SU-DHL-6 (cell line): ENCODE results near the gene NAPG.

Experiments used
- H2AFZ ChIP-seq: fragments of 200-600 bp; sonication (generic); 2 replicates; pipeline ENCODE4 v1.6.1; 2014; ENCODE audit warnings: low read depth, mild to moderate bottlenecking, moderate library complexity, mixed read lengths, antibody characterized with exemption, low read length; ENCODE audit not compliant: severe bottlenecking
- H3F3A ChIP-seq: fragments of 200-600 bp; shearing (Covaris generic); 2 replicates; pipeline ENCODE4 v1.6.0; 2016; ENCODE audit warnings: antibody characterized with exemption, mild to moderate bottlenecking; ENCODE audit not compliant: insufficient read depth
- H3K27ac ChIP-seq: fragments of 200-600 bp; sonication (generic); 2 replicates; pipeline ENCODE4 v1.5.1; 2016; ENCODE audit warnings: low read depth, mild to moderate bottlenecking, low read length, moderate library complexity, mixed read lengths
- H3K27me3 ChIP-seq: fragments of 200-600 bp; sonication (generic), shearing (Covaris generic); 2 replicates; pipeline ENCODE4 v1.6.0; 2014; ENCODE audit warnings: mild to moderate bottlenecking, low read length
- H3K36me3 ChIP-seq: fragments of 200-600 bp; sonication (generic); 2 replicates; pipeline ENCODE4 v1.6.1; 2014; ENCODE audit warnings: mild to moderate bottlenecking, low read length, mixed read lengths
- H3K4me2 ChIP-seq: fragments of 300-600, 200-600 bp; shearing (Covaris generic), sonication (generic); 2 replicates; pipeline ENCODE4 v1.6.0; 2014; ENCODE audit warnings: low read length, low read depth, mild to moderate bottlenecking; ENCODE audit not compliant: poor library complexity, severe bottlenecking
- H3K4me3 ChIP-seq: fragments of 200-600 bp; sonication (generic); 2 replicates; pipeline ENCODE4 v1.5.1; 2014; ENCODE audit warnings: antibody characterized with exemption, low read length, mild to moderate bottlenecking, mixed read lengths; ENCODE audit not compliant: insufficient read depth, poor library complexity, severe bottlenecking
- H3K79me2 ChIP-seq: fragments of 200-600 bp; sonication (generic); 2 replicates; pipeline ENCODE4 v1.6.1; 2014; ENCODE audit warnings: mild to moderate bottlenecking, low read length, moderate library complexity; ENCODE audit not compliant: insufficient read depth
- H3K9ac ChIP-seq: fragments of 200-600 bp; sonication (generic); 2 replicates; pipeline ENCODE4 v1.7.0; 2014; ENCODE audit warnings: mild to moderate bottlenecking, low read length
- H3K9me2 ChIP-seq: fragments of 200-600 bp; sonication (generic); replicated peaks from 2 replicates; pipeline ENCODE4 v1.6.1; 2014; ENCODE audit warnings: low read length; ENCODE audit not compliant: insufficient read depth
- H3K9me3 ChIP-seq: fragments of 200-600 bp; sonication (generic); 2 replicates; pipeline ENCODE4 v1.6.1; 2014; ENCODE audit warnings: low read length, mixed read lengths; ENCODE audit not compliant: insufficient read depth
- H4K20me1 ChIP-seq: fragments of 200-600 bp; sonication (generic); 2 replicates; pipeline ENCODE4 v1.6.1; 2014; ENCODE audit warnings: low read depth, mild to moderate bottlenecking, antibody characterized with exemption, low read length, moderate library complexity, mixed read lengths
- EZH2phosphoT487 ChIP-seq: fragments of 200-600 bp; sonication (generic), shearing (Covaris generic); conservative IDR thresholded peaks from 2 replicates; pipeline ENCODE4 v1.6.1; 2018; ENCODE audit warnings: mild to moderate bottlenecking, antibody characterized with exemption, low read length, moderate library complexity, mixed read lengths
- TF ChIP-seq, protein P1 (sequence below): fragments of 200-600 bp; sonication (generic); IDR thresholded peaks from one replicate; pipeline ENCODE4 v1.5.1; 2017; ENCODE audit warnings: antibody characterized with exemption, mild to moderate bottlenecking, low read length, moderate library complexity; ENCODE audit not compliant: insufficient read depth, poor library complexity, severe bottlenecking

Gene NAPG

DNA sequence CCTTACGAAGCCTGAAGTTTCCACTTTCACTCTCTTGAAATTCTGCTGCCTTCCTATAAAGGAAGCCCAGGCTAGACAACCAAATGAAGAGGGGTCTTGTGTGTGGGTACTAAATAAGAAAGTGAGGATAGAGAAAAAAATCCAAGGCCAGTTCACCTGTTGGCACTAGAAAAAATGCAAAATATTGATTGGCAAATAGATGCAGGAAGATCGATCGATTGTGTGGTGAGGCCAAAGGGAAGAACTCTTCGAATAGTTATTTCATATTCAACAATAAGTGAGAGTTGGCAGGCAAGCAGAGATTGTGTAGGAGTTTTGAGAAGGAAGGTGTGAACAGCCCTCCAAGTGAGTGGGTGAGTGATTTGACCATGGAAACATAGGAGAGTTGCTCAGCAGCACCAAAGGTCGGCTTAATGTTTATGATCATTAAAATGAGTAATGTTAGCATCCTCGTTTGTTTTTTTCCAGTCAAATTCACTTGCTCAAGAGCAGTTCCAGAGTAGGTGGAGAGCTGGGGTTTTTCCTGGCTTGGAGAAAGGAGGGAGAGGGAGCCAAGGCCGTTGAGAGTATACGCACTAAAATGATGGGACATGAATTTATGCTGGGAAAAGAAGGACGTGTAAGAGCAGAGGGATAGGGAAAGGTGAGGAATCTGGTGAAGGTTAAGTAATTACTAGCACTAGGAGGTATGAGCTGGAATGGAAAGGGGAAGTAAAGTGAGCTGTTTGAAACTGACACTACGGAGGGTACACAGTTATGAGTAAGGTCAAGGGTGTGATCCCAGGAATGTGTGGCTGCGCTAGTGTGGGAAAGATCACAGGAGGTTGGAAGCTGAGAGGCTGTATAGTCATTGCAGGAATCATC is 1.1 kb upstream of the NAPG start:
- Histone ChIP-seq H3K9me3 (no peaks in the 10 kb centered on the region), H3K27ac (no peak overlapping the region), H4K20me1 (no peaks in the 10 kb centered on the region), H3K79me2 (peaks cover 36% of the 10 kb centered on the region), H3K27me3 (no peaks in the 10 kb centered on the region), H3K4me3 (no peak overlapping the region), H2AFZ (peak overlapping the region; percentile 95), H3K9ac (no peak overlapping the region), H3K4me2 (peak overlapping the region; percentile 66), H3K36me3 (no peaks in the 10 kb centered on the region; the same call in 1 of the 2 replicates), H3F3A (no peaks in the 10 kb centered on the region), H3K9me2 (no peaks in the 10 kb centered on the region)
- TF ChIP-seq, protein P1, sequence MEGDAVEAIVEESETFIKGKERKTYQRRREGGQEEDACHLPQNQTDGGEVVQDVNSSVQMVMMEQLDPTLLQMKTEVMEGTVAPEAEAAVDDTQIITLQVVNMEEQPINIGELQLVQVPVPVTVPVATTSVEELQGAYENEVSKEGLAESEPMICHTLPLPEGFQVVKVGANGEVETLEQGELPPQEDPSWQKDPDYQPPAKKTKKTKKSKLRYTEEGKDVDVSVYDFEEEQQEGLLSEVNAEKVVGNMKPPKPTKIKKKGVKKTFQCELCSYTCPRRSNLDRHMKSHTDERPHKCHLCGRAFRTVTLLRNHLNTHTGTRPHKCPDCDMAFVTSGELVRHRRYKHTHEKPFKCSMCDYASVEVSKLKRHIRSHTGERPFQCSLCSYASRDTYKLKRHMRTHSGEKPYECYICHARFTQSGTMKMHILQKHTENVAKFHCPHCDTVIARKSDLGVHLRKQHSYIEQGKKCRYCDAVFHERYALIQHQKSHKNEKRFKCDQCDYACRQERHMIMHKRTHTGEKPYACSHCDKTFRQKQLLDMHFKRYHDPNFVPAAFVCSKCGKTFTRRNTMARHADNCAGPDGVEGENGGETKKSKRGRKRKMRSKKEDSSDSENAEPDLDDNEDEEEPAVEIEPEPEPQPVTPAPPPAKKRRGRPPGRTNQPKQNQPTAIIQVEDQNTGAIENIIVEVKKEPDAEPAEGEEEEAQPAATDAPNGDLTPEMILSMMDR = no peak
- no peak for TF ChIP-seq EZH2phosphoT487

DNA sequence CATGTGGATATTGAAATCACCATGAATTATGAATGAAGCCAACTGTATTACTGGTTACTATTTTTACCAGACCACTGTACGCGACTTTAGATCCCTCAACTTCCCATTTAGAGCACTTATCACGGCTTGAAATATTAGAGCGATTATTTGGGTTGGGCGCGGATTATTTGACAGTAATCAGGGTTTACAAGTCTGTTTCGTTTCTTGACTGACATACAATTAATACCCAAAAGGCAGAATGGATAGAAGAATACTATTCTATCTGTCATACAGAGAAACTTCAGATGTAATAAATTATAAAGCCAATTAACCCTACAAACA is 496 bp upstream of the NAPG start:
- no peaks in the 10 kb centered on the region for H3K9me2 ChIP-seq
- no peak overlapping the region for H3K27ac ChIP-seq
- TF ChIP-seq EZH2phosphoT487 = no peak
- TF ChIP-seq, protein P1 = no peak
- H3K9me3 ChIP-seq = no peaks in the 10 kb centered on the region
- H3K27me3 ChIP-seq = no peaks in the 10 kb centered on the region
- no peaks in the 10 kb centered on the region; the same call in 1 of the 2 replicates for H3K36me3 ChIP-seq
- H3K4me2 ChIP-seq = peak overlapping the region; percentile 66
- peak overlapping the region; percentile 73; the same call in 1 of the 2 replicates for H3K9ac ChIP-seq
- no peaks in the 10 kb centered on the region for H4K20me1 ChIP-seq
- H3F3A ChIP-seq = no peaks in the 10 kb centered on the region
- H3K79me2 ChIP-seq = peaks cover 42% of the 10 kb centered on the region
- peak overlapping the region; percentile 79 for H3K4me3 ChIP-seq
- H2AFZ ChIP-seq = peak overlapping the region; percentile 95

DNA sequence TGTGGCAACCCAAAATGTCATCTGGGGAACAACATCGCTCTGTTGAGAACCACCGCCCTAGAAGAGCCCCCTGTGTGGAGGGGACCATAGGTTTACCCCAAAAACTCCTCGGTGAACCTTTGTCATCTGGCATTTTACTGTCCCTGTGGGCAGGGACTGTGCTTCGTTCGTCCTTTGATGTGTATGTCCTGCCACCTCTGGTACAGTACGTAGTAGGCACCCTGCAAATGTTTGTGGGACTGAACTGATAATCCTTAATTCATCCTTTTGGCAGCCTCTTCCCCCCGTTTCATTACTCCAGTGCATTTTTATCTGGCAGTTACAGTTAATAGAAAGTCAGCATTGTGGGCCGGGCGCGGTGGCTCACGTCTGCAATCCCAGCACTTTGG is 728 bp downstream of the NAPG start:
- Histone ChIP-seq H3K79me2 (peaks cover 54% of the 10 kb centered on the region), H3K27me3 (no peaks in the 10 kb centered on the region)
- no peak for TF ChIP-seq EZH2phosphoT487
- TF ChIP-seq, protein P1 = no peak

More for the DNA sequence above, 728 bp downstream of the NAPG start:
- Histone ChIP-seq H2AFZ (peak overlapping the region; percentile 0), H3K36me3 (peaks cover 7% of the 10 kb centered on the region; the same call in 1 of the 2 replicates), H3K4me3 (peak overlapping the region; percentile 79), H3K4me2 (peak overlapping the region; percentile 62), H3K9ac (peak overlapping the region; percentile 73), H3K9me3 (no peaks in the 10 kb centered on the region), H3F3A (0 out of 2 replicates have a peak, but pooled peaks cover 4% of the 10 kb centered on the region), H3K27ac (peak overlapping the region; percentile 59), H4K20me1 (0 out of 2 replicates have a peak, but pooled peaks cover 5% of the 10 kb centered on the region), H3K9me2 (no peaks in the 10 kb centered on the region)
